H9 (cell line): ENCODE measurements around the gene HECTD2. TPM values are rescaled to one million over a fixed set of nuclear protein-coding genes. Genes with fewer than 3 reads are reported as not detected.

Source experiments
- DNase-seq: peaks from one replicate; pipeline ENCODE4 v3.0.0-alpha.2; 2017
- H2AFZ ChIP-seq: one replicate; pipeline ENCODE4 v1.6.1; 2013; ENCODE audit warnings: mild to moderate bottlenecking, low read length, control low read depth, moderate library complexity
- H2AK5ac ChIP-seq: 2 replicates; pipeline ENCODE4 v1.6.1; 2013; ENCODE audit warnings: low read length, control low read depth, mixed read lengths; ENCODE audit not compliant: insufficient read length
- H2BK120ac ChIP-seq: one replicate; pipeline ENCODE4 v1.6.1; 2013; ENCODE audit warnings: low read depth, mild to moderate bottlenecking, low read length, control low read depth, inconsistent platforms; ENCODE audit not compliant: poor library complexity, severe bottlenecking
- H2BK12ac ChIP-seq: 2 replicates; pipeline ENCODE4 v1.6.1; 2013; ENCODE audit warnings: low read length, control low read depth, mixed read lengths, low read depth; ENCODE audit not compliant: insufficient read length
- H2BK15ac ChIP-seq: 2 replicates; pipeline ENCODE4 v1.6.1; 2013; ENCODE audit warnings: low read depth, low read length, control low read depth
- H2BK20ac ChIP-seq: one replicate; pipeline ENCODE4 v1.6.1; 2013; ENCODE audit warnings: low read depth, mild to moderate bottlenecking, low read length, control low read depth, inconsistent platforms; ENCODE audit not compliant: poor library complexity, severe bottlenecking
- H2BK5ac ChIP-seq: 2 replicates; pipeline ENCODE4 v1.6.1; 2013; ENCODE audit warnings: low read length, control low read depth, mixed read lengths; ENCODE audit not compliant: insufficient read length
- H3K14ac ChIP-seq: 2 replicates; pipeline ENCODE4 v1.6.1; 2013; ENCODE audit warnings: low read length, control low read depth; ENCODE audit not compliant: insufficient read depth
- H3K18ac ChIP-seq: 2 replicates; pipeline ENCODE4 v1.6.1; 2013; ENCODE audit warnings: low read depth, mild to moderate bottlenecking, mixed read lengths, low read length, control low read depth; ENCODE audit not compliant: insufficient read length
- H3K23ac ChIP-seq: 2 replicates; pipeline ENCODE4 v1.6.1; 2013; ENCODE audit warnings: low read length, control low read depth, mixed read lengths, low read depth; ENCODE audit not compliant: insufficient read length
- H3K23me2 ChIP-seq: 2 replicates; pipeline ENCODE4 v1.6.1; 2013; ENCODE audit warnings: low read depth, mild to moderate bottlenecking, mixed read lengths, low read length, control low read depth; ENCODE audit not compliant: insufficient read length, poor library complexity, severe bottlenecking
- H3K27ac ChIP-seq: 2 replicates; pipeline ENCODE4 v1.5.1; 2013; ENCODE audit warnings: low read length, control low read depth, mixed read lengths, low read depth; ENCODE audit not compliant: insufficient read length
- H3K27me3 ChIP-seq: 2 replicates; pipeline ENCODE4 v1.6.1; 2013; ENCODE audit warnings: low read length, control low read depth, inconsistent platforms; ENCODE audit not compliant: insufficient read depth
- H3K4ac ChIP-seq: 2 replicates; pipeline ENCODE4 v1.6.1; 2013; ENCODE audit warnings: low read depth, mild to moderate bottlenecking, control low read depth, inconsistent platforms, low read length, moderate library complexity
- H3K4me1 ChIP-seq: 2 replicates; pipeline ENCODE4 v1.6.1; 2013; ENCODE audit warnings: low read length, control low read depth, inconsistent platforms; ENCODE audit not compliant: insufficient read depth
- H3K4me2 ChIP-seq: 2 replicates; pipeline ENCODE4 v1.6.1; 2013; ENCODE audit warnings: low read length, control low read depth, mixed read lengths; ENCODE audit not compliant: insufficient read length, insufficient read depth
- H3K56ac ChIP-seq: 2 replicates; pipeline ENCODE4 v1.6.1; 2013; ENCODE audit warnings: low read depth, mild to moderate bottlenecking, mixed read lengths, low read length, control low read depth; ENCODE audit not compliant: insufficient read length
- H3K79me1 ChIP-seq: 2 replicates; pipeline ENCODE4 v1.6.1; 2013; ENCODE audit warnings: low read depth, mild to moderate bottlenecking, moderate library complexity, low read length, control low read depth, inconsistent platforms; ENCODE audit not compliant: insufficient read depth, poor library complexity, severe bottlenecking
- H3K79me2 ChIP-seq: 2 replicates; pipeline ENCODE4 v1.6.1; 2013; ENCODE audit warnings: low read length, control low read depth, inconsistent platforms; ENCODE audit not compliant: insufficient read depth
- H3K9ac ChIP-seq: 2 replicates; pipeline ENCODE4 v1.6.1; 2013; ENCODE audit warnings: low read length, control low read depth, mixed read lengths; ENCODE audit not compliant: insufficient read length; ENCODE audit errors: extremely low read depth
- H3K9me3 ChIP-seq: one replicate; pipeline ENCODE4 v1.6.1; 2013; ENCODE audit warnings: low read depth, low read length, inconsistent platforms; ENCODE audit not compliant: control insufficient read depth
- H3T11ph ChIP-seq: one replicate; pipeline ENCODE4 v1.6.1; 2013; ENCODE audit warnings: mild to moderate bottlenecking, low read length, control low read depth, inconsistent platforms
- H4K20me1 ChIP-seq: one replicate; pipeline ENCODE4 v1.6.1; 2013; ENCODE audit not compliant: control insufficient read depth, insufficient read length, insufficient read depth
- H4K5ac ChIP-seq: 2 replicates; pipeline ENCODE4 v1.6.1; 2013; ENCODE audit warnings: low read depth, mild to moderate bottlenecking, mixed read lengths, low read length, control low read depth; ENCODE audit not compliant: insufficient read length
- H4K8ac ChIP-seq: replicated peaks from 2 replicates; pipeline ENCODE4 v1.6.1; 2013; ENCODE audit warnings: low read length, control low read depth, mixed read lengths, low read depth; ENCODE audit not compliant: insufficient read length
- H4K91ac ChIP-seq: 2 replicates; pipeline ENCODE4 v1.6.1; 2013; ENCODE audit warnings: low read depth, mild to moderate bottlenecking, moderate library complexity, mixed read lengths, low read length, control low read depth; ENCODE audit not compliant: insufficient read length
- H3K27ac Mint-ChIP-seq, 3 experiments: 2 replicates in 2 of 3; 3 replicates in 1 of 3; pipeline ENCODE4 v1.8.0; 2020 to 2021; ENCODE audit warnings: mixed read lengths in 3 of 3, mild to moderate bottlenecking in 1 of 3, moderate library complexity in 1 of 3
- H3K27me3 Mint-ChIP-seq: 2 replicates; pipeline ENCODE4 v1.8.0; 2021; ENCODE audit warnings: low read depth, mild to moderate bottlenecking, moderate library complexity, mixed read lengths
- H3K36me3 Mint-ChIP-seq, 3 experiments: 2 replicates in 2 of 3; 3 replicates in 1 of 3; pipeline ENCODE4 v1.8.0; 2020 to 2021; ENCODE audit warnings: low read depth in 3 of 3, mixed read lengths in 3 of 3; ENCODE audit not compliant: insufficient read depth in 1 of 3
- H3K4me1 Mint-ChIP-seq, 2 experiments: 2 replicates each; pipeline ENCODE4 v1.8.0; 2020; ENCODE audit warnings: mixed read lengths in 2 of 2
- H3K4me3 Mint-ChIP-seq, 2 experiments: 2 replicates in 1 of 2; 3 replicates in 1 of 2; pipeline ENCODE4 v1.8.0; 2020 to 2021; ENCODE audit warnings: mild to moderate bottlenecking in 2 of 2, mixed read lengths in 2 of 2, moderate library complexity in 1 of 2
- H3K9me3 Mint-ChIP-seq, 2 experiments: 2 replicates in 1 of 2; 3 replicates in 1 of 2; pipeline ENCODE4 v1.8.0; 2020; ENCODE audit warnings: mild to moderate bottlenecking in 2 of 2, mixed read lengths in 2 of 2, moderate library complexity in 1 of 2
- WGBS: extraction: QIAGEN DNeasy Blood & Tissue Kit; methylation state at CpG from one replicate; pipeline ENCODE4 v1.1.7; 2013; ENCODE audit warnings: missing lambda C conversion rate, low lambda C conversion rate, mixed read lengths; ENCODE audit not compliant: insufficient read length; ENCODE audit errors: extremely low coverage; 5-methylcytosine and 5-hydroxymethylcytosine counted together
- total RNA-seq: library from RNA; stranded (reverse); gene quantifications from 2 replicates; pipeline ENCODE4 v1.2.1, GENCODE V29; 2021
- TF ChIP-seq, protein P1 (sequence below): fragments of 200-600 bp; sonication (generic); conservative IDR thresholded peaks from 3 replicates; pipeline ENCODE4 v1.8.0; 2021; ENCODE audit warnings: antibody characterized with exemption, mild to moderate bottlenecking

The HECTD2 gene
- total RNA-seq, 1 experiment from 2014 or later: 13.4 TPM

DNA sequence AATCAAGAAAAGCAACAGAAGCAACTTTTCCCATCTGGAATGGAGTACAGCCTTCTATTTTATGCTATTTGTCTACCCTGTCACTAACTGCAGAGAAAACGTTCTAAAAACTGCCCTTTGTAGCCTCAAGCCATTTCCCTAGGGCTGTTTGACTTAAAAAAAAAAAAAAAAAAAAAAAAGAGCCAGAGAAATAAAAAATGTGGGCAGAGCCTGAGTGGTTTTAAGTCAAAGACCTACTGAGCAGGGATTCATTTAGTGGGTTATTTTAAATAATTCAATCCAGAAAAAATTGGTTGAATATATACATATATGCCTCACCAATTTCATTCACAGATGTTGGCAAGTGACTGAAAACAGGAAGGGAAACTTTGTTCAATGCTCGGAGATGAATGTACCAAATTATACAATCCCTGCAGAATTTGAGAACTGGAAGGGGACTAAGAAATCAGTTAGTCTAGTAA lies 147.5 kb downstream of the HECTD2 start:
- H2BK12ac ChIP-seq: no peak overlapping the region
- no peaks in the 10 kb centered on the region for H3K79me1 ChIP-seq
- no peak overlapping the region for H3K56ac ChIP-seq
- no peak for DNase-seq
- no peak overlapping the region for H3K23ac ChIP-seq
- TF ChIP-seq, protein P1, sequence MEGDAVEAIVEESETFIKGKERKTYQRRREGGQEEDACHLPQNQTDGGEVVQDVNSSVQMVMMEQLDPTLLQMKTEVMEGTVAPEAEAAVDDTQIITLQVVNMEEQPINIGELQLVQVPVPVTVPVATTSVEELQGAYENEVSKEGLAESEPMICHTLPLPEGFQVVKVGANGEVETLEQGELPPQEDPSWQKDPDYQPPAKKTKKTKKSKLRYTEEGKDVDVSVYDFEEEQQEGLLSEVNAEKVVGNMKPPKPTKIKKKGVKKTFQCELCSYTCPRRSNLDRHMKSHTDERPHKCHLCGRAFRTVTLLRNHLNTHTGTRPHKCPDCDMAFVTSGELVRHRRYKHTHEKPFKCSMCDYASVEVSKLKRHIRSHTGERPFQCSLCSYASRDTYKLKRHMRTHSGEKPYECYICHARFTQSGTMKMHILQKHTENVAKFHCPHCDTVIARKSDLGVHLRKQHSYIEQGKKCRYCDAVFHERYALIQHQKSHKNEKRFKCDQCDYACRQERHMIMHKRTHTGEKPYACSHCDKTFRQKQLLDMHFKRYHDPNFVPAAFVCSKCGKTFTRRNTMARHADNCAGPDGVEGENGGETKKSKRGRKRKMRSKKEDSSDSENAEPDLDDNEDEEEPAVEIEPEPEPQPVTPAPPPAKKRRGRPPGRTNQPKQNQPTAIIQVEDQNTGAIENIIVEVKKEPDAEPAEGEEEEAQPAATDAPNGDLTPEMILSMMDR: no peak
- H3K36me3 Mint-ChIP-seq: peaks cover 5 to 18% (median 7%) of the 10 kb centered on the region in 3 experiments
- peaks cover 5 to 8% of the 10 kb centered on the region in 2 experiments; a peak in 2 of 4 replicates for H3K4me1 Mint-ChIP-seq
- H2BK120ac ChIP-seq: no peak overlapping the region
- H2AFZ ChIP-seq: no peak overlapping the region
- no peak overlapping the region for H3K4me3 Mint-ChIP-seq
- no peak overlapping the region for H3K9ac ChIP-seq
- H3K4ac ChIP-seq: no peak overlapping the region
- H4K20me1 ChIP-seq: no peaks in the 10 kb centered on the region
- WGBS: no CpG with 5 or more reads among the region's 2 CpGs
- no peak overlapping the region for H2BK20ac ChIP-seq
- H3K27me3 Mint-ChIP-seq: peaks cover 6% of the 10 kb centered on the region
- no peak overlapping the region for H3K4me2 ChIP-seq
- no peak overlapping the region for H2AK5ac ChIP-seq
- H3K14ac ChIP-seq: no peak overlapping the region
- no peak overlapping the region for H4K5ac ChIP-seq
- no peak overlapping the region for H2BK5ac ChIP-seq
- no peaks in the 10 kb centered on the region for H3K79me2 ChIP-seq
- no peaks in the 10 kb centered on the region for H3K23me2 ChIP-seq
- no peaks in the 10 kb centered on the region for H3K9me3 ChIP-seq
- H4K91ac ChIP-seq: no peak overlapping the region
- H3T11ph ChIP-seq: no peak overlapping the region
- H3K9me3 Mint-ChIP-seq: peaks cover 16 to 19% of the 10 kb centered on the region in 2 experiments
- no peak overlapping the region for H3K27ac Mint-ChIP-seq
- H3K27ac ChIP-seq: no peak overlapping the region
- H2BK15ac ChIP-seq: no peak overlapping the region
- H3K18ac ChIP-seq: no peak overlapping the region
- no peaks in the 10 kb centered on the region for H3K4me1 ChIP-seq
- no peaks in the 10 kb centered on the region for H3K27me3 ChIP-seq
- H4K8ac ChIP-seq: no peak overlapping the region
